ENCODE data around the gene TTLL11.

DNA sequence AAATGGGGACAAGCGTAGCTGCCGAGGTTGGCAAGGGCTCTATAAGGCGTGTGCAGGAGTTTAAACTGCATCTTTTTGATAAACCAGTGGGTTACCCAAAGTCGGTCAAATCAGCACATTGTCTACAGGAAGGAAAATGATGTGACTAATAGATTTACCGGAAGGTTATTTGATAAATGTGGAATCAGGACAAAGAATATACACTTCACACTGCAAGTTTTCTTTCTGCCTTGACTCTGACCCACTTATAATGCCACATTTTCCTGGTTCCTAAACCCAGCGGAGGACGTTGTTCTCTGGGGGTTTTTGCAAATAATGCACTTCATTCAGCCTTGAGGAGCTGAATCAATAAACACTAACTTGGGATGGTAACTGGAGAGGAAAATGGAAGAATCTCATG is 76.8 kb downstream of the TTLL11 start:
- TF ChIP-seq, protein P1, sequence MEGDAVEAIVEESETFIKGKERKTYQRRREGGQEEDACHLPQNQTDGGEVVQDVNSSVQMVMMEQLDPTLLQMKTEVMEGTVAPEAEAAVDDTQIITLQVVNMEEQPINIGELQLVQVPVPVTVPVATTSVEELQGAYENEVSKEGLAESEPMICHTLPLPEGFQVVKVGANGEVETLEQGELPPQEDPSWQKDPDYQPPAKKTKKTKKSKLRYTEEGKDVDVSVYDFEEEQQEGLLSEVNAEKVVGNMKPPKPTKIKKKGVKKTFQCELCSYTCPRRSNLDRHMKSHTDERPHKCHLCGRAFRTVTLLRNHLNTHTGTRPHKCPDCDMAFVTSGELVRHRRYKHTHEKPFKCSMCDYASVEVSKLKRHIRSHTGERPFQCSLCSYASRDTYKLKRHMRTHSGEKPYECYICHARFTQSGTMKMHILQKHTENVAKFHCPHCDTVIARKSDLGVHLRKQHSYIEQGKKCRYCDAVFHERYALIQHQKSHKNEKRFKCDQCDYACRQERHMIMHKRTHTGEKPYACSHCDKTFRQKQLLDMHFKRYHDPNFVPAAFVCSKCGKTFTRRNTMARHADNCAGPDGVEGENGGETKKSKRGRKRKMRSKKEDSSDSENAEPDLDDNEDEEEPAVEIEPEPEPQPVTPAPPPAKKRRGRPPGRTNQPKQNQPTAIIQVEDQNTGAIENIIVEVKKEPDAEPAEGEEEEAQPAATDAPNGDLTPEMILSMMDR (IDR thresholded peaks at IDR 0.05; ENCODE audit: low read depth, low read length, poor library complexity, severe bottlenecking): no peak
- TF ChIP-seq EZH2phosphoT487 (IDR thresholded peaks at IDR 0.05; ENCODE audit: borderline replicate concordance, low read length): no peak

All from DOHH2 (cell line).